ENCODE data around the gene RNH1.

The RNH1 gene

DNA sequence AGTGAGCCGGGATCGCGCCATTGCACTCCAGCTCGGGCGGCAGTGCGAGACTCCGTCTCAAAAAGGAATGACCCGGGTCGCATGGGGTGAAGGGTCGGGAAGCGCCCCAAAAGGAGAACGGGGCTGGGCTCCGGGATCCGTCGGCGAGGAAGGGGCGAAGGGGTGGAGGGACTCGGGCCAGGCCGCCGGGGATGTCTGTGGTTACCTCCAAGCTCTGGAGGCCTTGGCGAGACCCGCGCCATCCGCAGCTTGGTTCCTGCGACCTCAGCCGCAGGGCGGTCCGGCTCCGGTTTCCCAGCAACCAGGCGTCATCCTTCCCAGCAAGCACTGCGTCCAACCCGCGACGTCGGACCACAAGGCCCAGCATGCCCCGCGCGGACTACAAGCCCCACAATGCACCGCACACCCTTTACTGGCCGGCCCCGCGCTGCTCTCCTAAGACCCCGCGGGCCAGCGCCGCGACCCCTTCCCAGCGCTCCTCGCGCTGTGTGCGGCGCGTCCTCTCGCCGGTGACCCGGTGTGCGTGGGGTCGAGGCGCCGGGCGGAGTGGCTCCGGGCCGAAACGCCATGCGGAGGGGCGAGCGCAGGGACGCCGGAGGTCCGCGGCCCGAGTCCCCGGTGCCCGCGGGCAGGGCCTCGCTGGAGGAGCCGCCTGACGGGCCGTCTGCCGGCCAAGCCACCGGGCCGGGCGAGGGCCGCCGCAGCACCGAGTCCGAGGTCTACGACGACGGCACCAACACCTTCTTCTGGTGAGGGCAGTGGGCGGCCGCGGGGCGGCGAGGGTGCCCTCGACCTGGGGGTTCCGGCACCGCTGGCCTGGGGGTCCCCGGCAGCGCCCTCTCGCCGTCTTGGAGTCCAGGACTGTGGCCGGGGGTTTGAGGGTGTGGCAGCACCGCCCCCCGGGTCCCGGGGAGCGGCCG is 56.9 kb downstream of the RNH1 start, which contains the start of gene PTDSS2:
PTDSS2 (plus strand) TSS at position 391 of the 920 bp plus-strand sequence; CDS start at position 568, 177 bp downstream.
- Mint-ChIP-seq H3K36me3 (peaks cover 26 to 29% of the 10 kb centered on the region in 2 donors), H3K9me3 (no peaks in the 10 kb centered on the region), H3K4me1 (peaks cover 32 to 39% of the 10 kb centered on the region in 2 donors), H3K4me3 (peak within 1 kb of the TSS; percentile 86 to 96), H3K27me3 (no peaks in the 10 kb centered on the region), H3K27ac (peak within 1 kb of the TSS; percentile 98)
- DNase-seq: peak; percentile 90
- peak; percentile 86 to 88 for ATAC-seq (replicated peaks)

DNA sequence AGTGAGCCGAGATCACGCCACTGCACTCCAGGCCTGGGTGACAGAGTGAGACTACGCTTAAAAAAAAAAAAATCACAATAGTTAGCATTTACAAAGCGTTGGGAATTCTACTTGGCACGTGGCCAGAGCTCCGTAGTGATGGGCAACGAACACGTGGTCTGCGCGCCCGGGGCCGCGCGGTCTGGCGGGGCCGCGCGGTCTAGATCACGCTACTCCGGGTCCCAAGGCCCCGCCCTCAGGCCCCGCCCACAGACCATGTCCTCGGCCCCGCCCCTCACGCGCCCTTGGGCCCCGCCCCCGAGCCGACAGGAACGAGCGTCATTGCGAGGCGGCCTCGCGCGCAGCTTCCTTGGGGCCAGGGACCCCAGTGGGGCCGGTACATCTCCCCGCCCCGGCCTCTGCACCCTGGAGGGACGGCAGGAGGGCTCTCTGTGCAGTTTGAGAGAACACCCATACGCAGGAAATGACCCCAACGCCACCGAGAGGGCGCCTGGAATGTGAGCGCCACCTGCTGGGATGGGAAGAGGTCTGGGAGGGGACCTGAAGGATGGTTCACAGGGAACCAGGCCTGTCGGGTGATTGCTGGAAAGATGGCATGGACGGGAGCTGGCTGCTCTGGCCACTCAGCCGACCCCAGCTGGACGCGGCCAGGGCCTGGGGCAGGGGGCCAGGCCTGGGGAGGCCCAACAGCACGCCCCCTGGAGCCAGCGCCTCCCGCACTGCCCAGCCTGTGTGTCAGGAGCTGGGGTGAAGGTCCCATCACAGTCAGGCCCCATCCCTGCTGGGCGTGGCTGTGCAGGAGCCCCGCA is 58.9 kb downstream of the RNH1 start:
- H3K36me3 Mint-ChIP-seq: peaks cover 9 to 15% of the 10 kb centered on the region in 2 donors
- peak overlapping the region; percentile 98 for H3K27ac Mint-ChIP-seq
- H3K27me3 Mint-ChIP-seq: peaks cover 0 to 6% of the 10 kb centered on the region in 2 donors
- DNase-seq: peak; percentile 89
- peak overlapping the region; percentile 86 to 96 for H3K4me3 Mint-ChIP-seq
- H3K4me1 Mint-ChIP-seq: peaks cover 29 to 31% of the 10 kb centered on the region in 2 donors
- H3K9me3 Mint-ChIP-seq: no peaks in the 10 kb centered on the region
- peak; percentile 73 to 78 for ATAC-seq (replicated peaks)

DNA sequence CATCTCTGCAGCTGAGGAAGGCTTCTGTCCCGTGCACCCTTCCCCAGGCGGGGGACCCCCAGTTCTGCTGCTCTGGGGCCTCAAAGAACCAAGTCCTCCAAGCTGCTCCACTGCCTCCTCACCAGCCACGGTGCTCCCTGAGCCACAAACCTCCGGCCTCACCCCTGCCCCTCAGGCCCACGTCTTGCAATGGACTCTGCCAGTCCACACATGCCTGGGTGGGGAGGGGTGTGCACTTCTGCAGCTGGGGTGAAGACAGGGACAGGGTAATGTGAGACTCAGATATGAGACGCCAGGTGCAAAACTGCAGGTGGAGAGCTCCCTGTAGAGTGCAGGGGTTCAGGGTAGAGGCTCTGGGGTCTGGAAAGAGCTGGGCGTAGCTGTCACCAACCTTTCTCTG is 60.2 kb downstream of the RNH1 start:
- Mint-ChIP-seq H3K27me3 (peaks cover 0 to 6% of the 10 kb centered on the region in 2 donors), H3K27ac (no peak overlapping the region), H3K4me3 (peak overlapping the region; percentile 32 to 56), H3K4me1 (peaks cover 18 to 22% of the 10 kb centered on the region in 2 donors), H3K36me3 (peaks cover 5 to 10% of the 10 kb centered on the region in 2 donors), H3K9me3 (no peaks in the 10 kb centered on the region)
- ATAC-seq (replicated peaks) (no peak), DNase-seq (no peak)

- DNase-seq (no peak), ATAC-seq (replicated peaks) (no peak)
- Mint-ChIP-seq H3K9me3 (no peaks in the 10 kb centered on the region), H3K4me3 (no peak overlapping the region), H3K36me3 (peaks cover 2 to 3% of the 10 kb centered on the region in 2 donors), H3K27me3 (peaks cover 1 to 8% of the 10 kb centered on the region in 2 donors), H3K27ac (no peak overlapping the region), H3K4me1 (peaks cover 12 to 20% of the 10 kb centered on the region in 2 donors)
Measured at GRCh38 chr11:445765-446588, 61.1 kb downstream of the RNH1 start.

All from stimulated activated naive B cell treated with anti-CD40 and anti-IgM and Interleukin-4, amounts not matched to agents 10 μg/mL and 1 μg/mL and 100 μg/mL, for 72 hours (primary cell).